ENCODE data around the gene DNAI1. TPM values are rescaled to one million over a fixed set of nuclear protein-coding genes. Genes with fewer than 3 reads are reported as not detected.
"Not testable (repeated sequence)": the region's sequence is repeated elsewhere in the genome, so short reads cannot be mapped to it uniquely, and the experiment has no call there.

The DNAI1 gene
- total and polyA plus RNA-seq, 7 experiments from 2014 or later: not detected

GRCh38 chr9:34438465-34438864 is 20.1 kb upstream of the DNAI1 start:
- H3K36me3 ChIP-seq (ENCODE audit: control insufficient read depth in 2 of 3, insufficient read depth in 3 of 3, low read length in 3 of 3); ATAC-seq; DNase-seq; H3K27ac Mint-ChIP-seq; H3K4me1 ChIP-seq (ENCODE audit: control insufficient read depth in 2 of 2, insufficient read depth in 2 of 2, low read length in 2 of 2); intact Hi-C loops (cut with micrococcal nuclease); H3K9me3 ChIP-seq (ENCODE audit: control insufficient read depth in 2 of 3, low read length in 3 of 3); H3K4me3 Mint-ChIP-seq; H3K4me3 ChIP-seq (ENCODE audit: low read length); H3K9me3 Mint-ChIP-seq; H3K27ac ChIP-seq (ENCODE audit: low read depth, low read length); POLR2A ChIA-PET; H3K27me3 ChIP-seq (ENCODE audit: control insufficient read depth in 2 of 2, insufficient read depth in 2 of 2, low read length in 2 of 2); H3K27me3 Mint-ChIP-seq: not testable (repeated sequence)
- Mint-ChIP-seq H3K36me3 (peaks cover 0 to 19% (median 7%) of the 10 kb centered on the region in 5 donors), H3K4me1 (peaks cover 6 to 26% (median 17%) of the 10 kb centered on the region in 7 donors)
- CTCF ChIA-PET: interaction anchor here (0.5 to 1.5 kb wide), 7 partner anchors 35 to 1182 kb away, joined by 3 to 5 read pairs (median 3); no protein-coding TSS in a partner anchor

- peaks cover 0 to 4% (median 0%) of the 10 kb centered on the region in 3 experiments for H3K36me3 ChIP-seq (ENCODE audit: control insufficient read depth in 2 of 3, insufficient read depth in 3 of 3, low read length in 3 of 3)
- H3K4me1 ChIP-seq (ENCODE audit: control insufficient read depth in 2 of 2, insufficient read depth in 2 of 2, low read length in 2 of 2): peaks cover 0 to 6% of the 10 kb centered on the region in 2 donors
- Mint-ChIP-seq H3K4me1 (peaks cover 6 to 26% (median 17%) of the 10 kb centered on the region in 7 donors), H3K4me3 (no peak overlapping the region), H3K27me3 (no peaks in the 10 kb centered on the region), H3K9me3 (no peaks in the 10 kb centered on the region), H3K36me3 (peaks cover 0 to 19% (median 5%) of the 10 kb centered on the region in 5 donors), H3K27ac (peak overlapping the region in 1 of 9 donors; percentile 20)
- ChIA-PET CTCF (interaction anchor here (0.6 to 2.3 kb wide), 8 partner anchors 9 to 757 kb away, joined by 3 to 7 read pairs (median 4); no protein-coding TSS in a partner anchor), POLR2A (interaction anchor here (0.7 kb wide), 1 partner anchor 1278 kb away, joined by 3 read pairs; no protein-coding TSS in a partner anchor)
- intact Hi-C loops (cut with micrococcal nuclease): no loop called here
- no peaks in the 10 kb centered on the region for H3K27me3 ChIP-seq (ENCODE audit: control insufficient read depth in 2 of 2, insufficient read depth in 2 of 2, low read length in 2 of 2)
- no peak overlapping the region for H3K27ac ChIP-seq (ENCODE audit: low read depth, low read length)
- DNase-seq (no peak), ATAC-seq (no peak)
- H3K4me3 ChIP-seq (ENCODE audit: low read length): no peak overlapping the region
- H3K9me3 ChIP-seq (ENCODE audit: control insufficient read depth in 2 of 3, low read length in 3 of 3): no peaks in the 10 kb centered on the region
These were observed 18.6 kb upstream of the DNAI1 start for GRCh38 chr9:34440017-34440416.

DNA sequence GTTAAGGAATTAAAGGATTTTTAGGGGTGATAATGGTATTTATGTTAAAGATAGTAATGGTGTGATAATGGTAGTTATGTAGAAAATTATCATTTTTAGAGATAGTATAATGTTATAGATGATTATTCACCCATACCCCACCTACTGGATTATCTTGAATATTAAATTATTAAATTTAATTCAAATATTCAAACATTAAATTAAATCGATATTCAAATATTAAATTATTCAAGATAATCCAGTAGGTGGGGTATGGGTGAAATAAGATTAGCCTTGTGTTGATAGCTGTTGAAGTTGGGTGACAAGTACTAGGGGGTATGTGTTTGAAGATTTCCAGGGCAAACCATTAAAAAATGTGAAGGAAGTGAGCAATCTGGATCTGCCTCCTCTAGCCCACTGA is 15.8 kb upstream of the DNAI1 start:
- H3K27me3 ChIP-seq (ENCODE audit: control insufficient read depth in 2 of 2, insufficient read depth in 2 of 2, low read length in 2 of 2): no peaks in the 10 kb centered on the region
- CTCF ChIA-PET: no interaction called here
- no peak overlapping the region for H3K4me3 ChIP-seq (ENCODE audit: low read length)
- no peak overlapping the region for H3K27ac ChIP-seq (ENCODE audit: low read depth, low read length)
- no peak for ATAC-seq
- Mint-ChIP-seq H3K27me3 (no peaks in the 10 kb centered on the region), H3K4me1 (peaks cover 6 to 26% (median 17%) of the 10 kb centered on the region in 7 donors), H3K9me3 (no peaks in the 10 kb centered on the region), H3K27ac (no peak overlapping the region), H3K4me3 (no peak overlapping the region), H3K36me3 (peaks cover 0 to 19% (median 7%) of the 10 kb centered on the region in 5 donors)
- H3K4me1 ChIP-seq (ENCODE audit: control insufficient read depth in 2 of 2, insufficient read depth in 2 of 2, low read length in 2 of 2): peaks cover 0 to 6% of the 10 kb centered on the region in 2 donors
- no peak for DNase-seq
- intact Hi-C loops (cut with micrococcal nuclease): no loop called here
- no peaks in the 10 kb centered on the region for H3K9me3 ChIP-seq (ENCODE audit: control insufficient read depth in 2 of 3, low read length in 3 of 3)
- POLR2A ChIA-PET: no interaction called here
- peaks cover 0 to 4% (median 0%) of the 10 kb centered on the region in 3 experiments for H3K36me3 ChIP-seq (ENCODE audit: control insufficient read depth in 2 of 3, insufficient read depth in 3 of 3, low read length in 3 of 3)

- Mint-ChIP-seq H3K27ac (no peak overlapping the region), H3K9me3 (no peaks in the 10 kb centered on the region), H3K4me3 (no peak overlapping the region), H3K27me3 (no peaks in the 10 kb centered on the region), H3K4me1 (peaks cover 6 to 26% (median 17%) of the 10 kb centered on the region in 7 donors), H3K36me3 (peaks cover 0 to 16% (median 7%) of the 10 kb centered on the region in 5 donors)
- Histone ChIP-seq H3K9me3 (ENCODE audit: control insufficient read depth in 2 of 3, low read length in 3 of 3) (no peaks in the 10 kb centered on the region), H3K27ac (ENCODE audit: low read depth, low read length) (no peak overlapping the region), H3K27me3 (ENCODE audit: control insufficient read depth in 2 of 2, insufficient read depth in 2 of 2, low read length in 2 of 2) (no peaks in the 10 kb centered on the region), H3K36me3 (ENCODE audit: control insufficient read depth in 2 of 3, insufficient read depth in 3 of 3, low read length in 3 of 3) (peaks cover 0 to 4% (median 0%) of the 10 kb centered on the region in 3 experiments), H3K4me3 (ENCODE audit: low read length) (no peak overlapping the region), H3K4me1 (ENCODE audit: control insufficient read depth in 2 of 2, insufficient read depth in 2 of 2, low read length in 2 of 2) (peaks cover 0 to 6% of the 10 kb centered on the region in 2 donors)
- ChIA-PET CTCF (interaction anchor here (0.5 to 1.6 kb wide), 2 partner anchors 40 to 898 kb away, joined by 4 to 8 read pairs; no protein-coding TSS in a partner anchor), POLR2A (no interaction called here)
- DNase-seq (no peak), ATAC-seq (no peak)
- intact Hi-C loops (cut with micrococcal nuclease): no loop called here
These were observed 15.1 kb upstream of the DNAI1 start for GRCh38 chr9:34443533-34443932.

GRCh38 chr9:34443976-34444375 is 14.6 kb upstream of the DNAI1 start:
- Mint-ChIP-seq H3K4me1 (peaks cover 6 to 26% (median 17%) of the 10 kb centered on the region in 7 donors), H3K4me3 (no peak overlapping the region), H3K36me3 (peaks cover 0 to 12% (median 5%) of the 10 kb centered on the region in 5 donors), H3K27me3 (no peaks in the 10 kb centered on the region), H3K27ac (peak overlapping the region in 1 of 9 donors; percentile 2), H3K9me3 (no peaks in the 10 kb centered on the region)
- Histone ChIP-seq H3K4me3 (ENCODE audit: low read length) (no peak overlapping the region), H3K27me3 (ENCODE audit: control insufficient read depth in 2 of 2, insufficient read depth in 2 of 2, low read length in 2 of 2) (no peaks in the 10 kb centered on the region), H3K4me1 (ENCODE audit: control insufficient read depth in 2 of 2, insufficient read depth in 2 of 2, low read length in 2 of 2) (peaks cover 0 to 6% of the 10 kb centered on the region in 2 donors), H3K27ac (ENCODE audit: low read depth, low read length) (no peak overlapping the region), H3K36me3 (ENCODE audit: control insufficient read depth in 2 of 3, insufficient read depth in 3 of 3, low read length in 3 of 3) (peaks cover 0 to 4% (median 0%) of the 10 kb centered on the region in 3 experiments), H3K9me3 (ENCODE audit: control insufficient read depth in 2 of 3, low read length in 3 of 3) (no peaks in the 10 kb centered on the region)
- DNase-seq (no peak), ATAC-seq (no peak)
- intact Hi-C loops (cut with micrococcal nuclease): no loop called here
- CTCF ChIA-PET: interaction anchor here (1.6 kb wide), 2 partner anchors 40 to 51 kb away, joined by 3 to 4 read pairs; no protein-coding TSS in a partner anchor
- POLR2A ChIA-PET: interaction anchor here (0.6 kb wide), 1 partner anchor 1996 kb away, joined by 5 read pairs; no protein-coding TSS in a partner anchor

DNA sequence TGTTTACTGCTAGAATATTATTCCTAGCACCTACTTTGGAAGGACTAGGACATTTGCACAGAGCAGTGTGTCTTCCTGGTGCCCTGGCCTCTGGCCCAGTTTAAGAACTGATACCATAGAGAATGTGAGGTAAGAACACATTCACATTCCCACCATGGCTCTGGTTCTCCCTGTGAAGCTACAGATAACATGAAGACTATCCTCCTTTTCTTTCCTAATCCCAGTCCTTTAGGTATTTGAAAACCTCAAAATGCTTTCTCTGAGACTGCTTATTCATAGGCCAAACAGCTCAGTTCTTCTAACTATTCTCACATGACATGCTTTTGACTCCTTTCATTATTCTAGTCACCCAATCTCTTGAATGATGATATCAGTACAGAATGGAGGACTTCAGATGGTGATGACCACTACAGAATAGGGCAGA is 12.1 kb upstream of the DNAI1 start:
- H3K4me3 Mint-ChIP-seq: no peak overlapping the region
- Histone ChIP-seq H3K9me3 (ENCODE audit: control insufficient read depth in 2 of 3, low read length in 3 of 3) (no peaks in the 10 kb centered on the region), H3K4me3 (ENCODE audit: low read length) (no peak overlapping the region), H3K36me3 (ENCODE audit: control insufficient read depth in 2 of 3, insufficient read depth in 3 of 3, low read length in 3 of 3) (no peaks in the 10 kb centered on the region), H3K27me3 (ENCODE audit: control insufficient read depth in 2 of 2, insufficient read depth in 2 of 2, low read length in 2 of 2) (no peaks in the 10 kb centered on the region), H3K27ac (ENCODE audit: low read depth, low read length) (no peak overlapping the region), H3K4me1 (ENCODE audit: control insufficient read depth in 2 of 2, insufficient read depth in 2 of 2, low read length in 2 of 2) (no peaks in the 10 kb centered on the region)
- intact Hi-C loops (cut with micrococcal nuclease): no loop called here
- DNase-seq: no peak
- peaks cover 4 to 12% (median 6%) of the 10 kb centered on the region in 7 donors for H3K4me1 Mint-ChIP-seq
- ChIA-PET POLR2A (no interaction called here), CTCF (interaction anchor here (0.6 to 1.3 kb wide), 2 partner anchors 42 to 94 kb away, joined by 3 read pairs; no protein-coding TSS in a partner anchor)
- H3K27me3 Mint-ChIP-seq: no peaks in the 10 kb centered on the region
- H3K36me3 Mint-ChIP-seq: peaks cover 0 to 12% (median 9%) of the 10 kb centered on the region in 5 donors
- H3K9me3 Mint-ChIP-seq: no peaks in the 10 kb centered on the region
- no peak for ATAC-seq
- no peak overlapping the region for H3K27ac Mint-ChIP-seq

DNA sequence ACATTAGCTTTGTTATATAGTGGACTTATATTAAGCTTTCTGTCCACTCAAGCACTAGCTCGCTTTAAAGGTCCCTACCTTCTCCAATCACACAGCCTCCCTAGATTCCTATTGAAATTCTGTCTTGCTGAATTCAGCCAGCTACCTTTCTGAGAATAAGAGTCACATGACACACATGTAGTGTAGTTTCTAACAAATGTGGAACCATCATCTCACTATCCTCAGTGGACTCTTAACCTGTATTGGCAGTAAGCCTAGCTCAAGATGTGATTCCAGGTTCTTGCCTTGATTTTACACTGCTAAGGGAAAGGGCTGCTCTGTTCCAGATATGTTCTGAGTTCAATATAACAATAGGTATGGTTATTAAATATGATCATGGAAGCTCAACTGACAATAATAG is 11.7 kb upstream of the DNAI1 start:
- Mint-ChIP-seq H3K27ac (no peak overlapping the region), H3K9me3 (no peaks in the 10 kb centered on the region), H3K36me3 (peaks cover 0 to 12% (median 9%) of the 10 kb centered on the region in 5 donors), H3K4me3 (no peak overlapping the region), H3K4me1 (peaks cover 1 to 11% (median 4%) of the 10 kb centered on the region in 7 donors), H3K27me3 (no peaks in the 10 kb centered on the region)
- Histone ChIP-seq H3K4me3 (ENCODE audit: low read length) (no peak overlapping the region), H3K27me3 (ENCODE audit: control insufficient read depth in 2 of 2, insufficient read depth in 2 of 2, low read length in 2 of 2) (no peaks in the 10 kb centered on the region), H3K36me3 (ENCODE audit: control insufficient read depth in 2 of 3, insufficient read depth in 3 of 3, low read length in 3 of 3) (no peaks in the 10 kb centered on the region), H3K4me1 (ENCODE audit: control insufficient read depth in 2 of 2, insufficient read depth in 2 of 2, low read length in 2 of 2) (no peaks in the 10 kb centered on the region), H3K9me3 (ENCODE audit: control insufficient read depth in 2 of 3, low read length in 3 of 3) (no peaks in the 10 kb centered on the region), H3K27ac (ENCODE audit: low read depth, low read length) (no peak overlapping the region)
- DNase-seq (no peak), ATAC-seq (no peak)
- CTCF ChIA-PET: interaction anchor here (0.6 to 1.3 kb wide), 3 partner anchors 43 to 914 kb away, joined by 3 read pairs; no protein-coding TSS in a partner anchor
- POLR2A ChIA-PET: no interaction called here
- intact Hi-C loops (cut with micrococcal nuclease): no loop called here
